HG02840 (cell line): Measurements from ENCODE around the gene MON1A.

ENCODE experiments used
- ATAC-seq: cut with Tn5 transposase; IDR thresholded peaks from one replicate; pipeline ENCODE4 v1.9.1; 2021; ENCODE audit warnings: mild to moderate bottlenecking, moderate library complexity, moderate number of reproducible peaks; ENCODE audit not compliant: unreplicated experiment, low FRiP score

MON1A gene

GRCh38 chr3:49859576-49860305, 69.9 kb downstream of the MON1A start:
- no peak for ATAC-seq
